Measurements from ENCODE around the gene CXorf51A. TPM values are rescaled to one million over a fixed set of nuclear protein-coding genes. Genes with fewer than 3 reads are reported as not detected.
"Not testable (repeated sequence)": the region's sequence is repeated elsewhere in the genome, so short reads cannot be mapped to it uniquely, and the experiment has no call there.

CXorf51A gene
- total RNA-seq (ENCODE audit: low replicate concordance) = not detected in 2 replicates

DNA sequence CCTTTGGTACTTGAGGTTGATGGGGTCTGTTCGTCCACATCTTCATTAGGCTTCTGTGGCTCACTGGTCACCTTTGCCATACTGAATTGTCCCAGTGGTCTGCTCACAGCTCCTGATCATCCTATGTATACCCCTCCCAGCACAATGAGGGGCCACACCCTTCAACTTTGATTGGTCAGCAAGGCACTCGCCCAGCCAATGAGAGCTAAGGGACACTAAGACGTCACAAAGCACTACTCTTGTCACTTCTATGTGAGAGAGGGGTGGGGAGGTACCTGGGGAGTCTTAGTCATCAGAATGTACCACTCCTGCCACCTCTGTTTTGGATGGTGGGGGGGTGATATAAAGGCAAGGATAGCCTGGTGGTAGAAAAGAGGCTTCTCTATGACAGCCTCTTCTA is at the start of gene CXorf51A:
CXorf51A (minus strand) TSS at position 101 of the 400 bp plus-strand sequence; CDS start at position 80, 21 bp downstream.
- not testable (repeated sequence) for H3K4me3 ChIP-seq (ENCODE audit: low read depth, low read length); DNase-seq (ENCODE audit: low read depth)

DNA sequence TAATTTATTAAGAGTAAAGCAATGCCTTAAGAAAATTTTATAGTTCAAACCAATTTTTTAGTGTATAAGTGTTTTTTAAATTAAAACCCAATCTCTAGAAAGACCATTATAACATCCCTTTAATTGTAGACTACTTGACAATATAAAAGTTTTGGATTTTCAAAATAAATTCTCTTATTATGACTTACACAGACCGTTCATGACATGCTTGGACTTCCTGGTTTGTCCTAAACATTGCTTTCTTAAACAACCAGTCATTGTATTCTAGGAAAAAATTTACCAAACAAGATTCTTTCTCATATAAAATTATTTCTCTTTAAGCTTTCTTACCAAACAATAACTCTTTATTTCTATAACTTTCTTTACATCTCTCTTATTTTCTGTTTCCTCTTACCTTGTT is 49.0 kb upstream of the CXorf51A start:
- TF ChIP-seq, protein P1, sequence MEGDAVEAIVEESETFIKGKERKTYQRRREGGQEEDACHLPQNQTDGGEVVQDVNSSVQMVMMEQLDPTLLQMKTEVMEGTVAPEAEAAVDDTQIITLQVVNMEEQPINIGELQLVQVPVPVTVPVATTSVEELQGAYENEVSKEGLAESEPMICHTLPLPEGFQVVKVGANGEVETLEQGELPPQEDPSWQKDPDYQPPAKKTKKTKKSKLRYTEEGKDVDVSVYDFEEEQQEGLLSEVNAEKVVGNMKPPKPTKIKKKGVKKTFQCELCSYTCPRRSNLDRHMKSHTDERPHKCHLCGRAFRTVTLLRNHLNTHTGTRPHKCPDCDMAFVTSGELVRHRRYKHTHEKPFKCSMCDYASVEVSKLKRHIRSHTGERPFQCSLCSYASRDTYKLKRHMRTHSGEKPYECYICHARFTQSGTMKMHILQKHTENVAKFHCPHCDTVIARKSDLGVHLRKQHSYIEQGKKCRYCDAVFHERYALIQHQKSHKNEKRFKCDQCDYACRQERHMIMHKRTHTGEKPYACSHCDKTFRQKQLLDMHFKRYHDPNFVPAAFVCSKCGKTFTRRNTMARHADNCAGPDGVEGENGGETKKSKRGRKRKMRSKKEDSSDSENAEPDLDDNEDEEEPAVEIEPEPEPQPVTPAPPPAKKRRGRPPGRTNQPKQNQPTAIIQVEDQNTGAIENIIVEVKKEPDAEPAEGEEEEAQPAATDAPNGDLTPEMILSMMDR (IDR thresholded peaks at IDR 0.05; ENCODE audit: insufficient read depth, low read length) = no peak
- DNase-seq (ENCODE audit: low read depth) = peak; percentile 0

DNA sequence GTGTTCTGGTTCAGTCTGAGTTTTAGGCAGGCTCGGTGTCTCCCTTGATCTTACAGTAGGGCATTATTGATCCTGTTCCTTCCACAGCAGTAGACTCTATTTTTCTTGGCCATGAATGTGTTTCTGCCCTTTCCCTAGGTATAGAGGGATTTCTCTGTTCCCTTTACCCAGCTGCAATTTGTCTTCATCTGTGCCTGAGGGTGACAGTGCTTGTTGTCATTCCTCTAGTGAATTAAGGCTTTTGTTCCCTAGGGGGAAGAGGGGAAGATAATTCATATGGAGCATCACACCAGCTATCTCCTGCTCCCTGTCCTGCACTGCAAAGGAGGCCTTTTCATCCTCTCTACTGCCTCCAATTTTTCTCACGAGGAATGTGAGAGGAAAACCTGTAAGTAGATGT is 39.7 kb upstream of the CXorf51A start:
- TF ChIP-seq, protein P1 (IDR thresholded peaks at IDR 0.05; ENCODE audit: insufficient read depth, low read length) = no peak
- H3K4me3 ChIP-seq (ENCODE audit: low read depth, low read length) = no peak overlapping the region
- no peak for DNase-seq (ENCODE audit: low read depth)

More for the DNA sequence above, 49.0 kb upstream of the CXorf51A start:
- no peak overlapping the region for H3K4me3 ChIP-seq (ENCODE audit: low read depth, low read length)

DNA sequence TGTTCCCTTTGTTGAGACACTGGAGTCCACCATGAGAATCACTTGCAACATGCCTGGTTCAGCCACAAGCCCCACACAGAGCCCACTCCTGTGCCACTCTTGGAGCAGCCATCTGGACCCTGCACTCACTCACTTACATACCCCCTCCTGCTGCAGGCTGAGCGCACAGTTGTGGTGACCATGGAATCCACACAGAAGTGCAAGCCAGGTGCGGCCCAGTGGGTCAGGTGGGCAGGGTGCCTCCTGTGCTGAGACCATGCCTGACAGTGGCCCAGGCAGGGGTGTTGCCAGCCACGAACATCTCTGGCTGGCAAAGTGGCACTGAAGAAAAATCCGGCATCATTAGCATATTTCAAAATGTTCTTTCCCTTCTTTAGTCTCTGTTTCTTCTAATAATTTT is 17.4 kb upstream of the CXorf51A start:
- no peak for DNase-seq (ENCODE audit: low read depth)
- TF ChIP-seq, protein P1 (IDR thresholded peaks at IDR 0.05; ENCODE audit: insufficient read depth, low read length) = no peak

DNA sequence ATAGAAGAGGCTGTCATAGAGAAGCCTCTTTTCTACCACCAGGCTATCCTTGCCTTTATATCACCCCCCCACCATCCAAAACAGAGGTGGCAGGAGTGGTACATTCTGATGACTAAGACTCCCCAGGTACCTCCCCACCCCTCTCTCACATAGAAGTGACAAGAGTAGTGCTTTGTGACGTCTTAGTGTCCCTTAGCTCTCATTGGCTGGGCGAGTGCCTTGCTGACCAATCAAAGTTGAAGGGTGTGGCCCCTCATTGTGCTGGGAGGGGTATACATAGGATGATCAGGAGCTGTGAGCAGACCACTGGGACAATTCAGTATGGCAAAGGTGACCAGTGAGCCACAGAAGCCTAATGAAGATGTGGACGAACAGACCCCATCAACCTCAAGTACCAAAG is 5.1 kb downstream of the CXorf51A start, which contains the start of gene CXorf51B:
CXorf51B (plus strand) TSS at position 301 of the 400 bp plus-strand sequence; CDS start at position 322, 21 bp downstream.
- not testable (repeated sequence) for DNase-seq (ENCODE audit: low read depth); H3K4me3 ChIP-seq (ENCODE audit: low read depth, low read length)

More for the DNA sequence above, 17.4 kb upstream of the CXorf51A start:
- H3K4me3 ChIP-seq (ENCODE audit: low read depth, low read length) = no peak overlapping the region

Other genes with a start within 250 kb of the CXorf51A start
- gene CXorf51B, start 5.0 kb downstream of the CXorf51A start, total RNA-seq (ENCODE audit: low replicate concordance) = not detected in 2 replicates

Data from fibroblast of the aortic adventitia (primary cell).